SK-N-SH treated with all-trans-retinoic acid at 6 μM for 48 hours (cell line): ENCODE data around the gene CNTLN.

Experiments
- ARNTL ChIP-seq: fragments of 450-650 bp; formaldehyde crosslinking; IDR thresholded peaks from 2 replicates; pipeline ENCODE4 v1.5.0; 2020; ENCODE audit warnings: low read depth, mild to moderate bottlenecking, moderate library complexity, borderline replicate concordance
- BACH2 ChIP-seq: fragments of 250-450 bp; sonication (Bioruptor Pico); IDR thresholded peaks from 2 replicates; pipeline ENCODE4 v1.9.0; 2021; ENCODE audit warnings: mild to moderate bottlenecking, borderline replicate concordance
- POU6F1 ChIP-seq: fragments of 250-450 bp; sonication (Bioruptor Pico); IDR thresholded peaks from 2 replicates; pipeline ENCODE4 v1.8.0; 2021; ENCODE audit warnings: low read depth, mild to moderate bottlenecking, moderate library complexity, borderline replicate concordance
- PPARA ChIP-seq: fragments of 250-450 bp; sonication (Bioruptor Pico); IDR thresholded peaks from 2 replicates; pipeline ENCODE4 v1.5.0; 2020; ENCODE audit warnings: mild to moderate bottlenecking, borderline replicate concordance
- ZFP3 ChIP-seq: fragments of 250-450 bp; sonication (Bioruptor Pico); IDR thresholded peaks from 2 replicates; pipeline ENCODE4 v1.5.0; 2020; ENCODE audit warnings: mild to moderate bottlenecking, moderate library complexity
- ZNF565 ChIP-seq: fragments of 450-650 bp; formaldehyde crosslinking; conservative IDR thresholded peaks from 2 replicates; pipeline ENCODE4 v1.5.0; 2020; ENCODE audit warnings: low read depth, mild to moderate bottlenecking, moderate library complexity
- ZNF70 ChIP-seq: fragments of 450-650 bp; formaldehyde crosslinking; IDR thresholded peaks from 2 replicates; pipeline ENCODE4 v1.5.0; 2020; ENCODE audit warnings: mild to moderate bottlenecking, moderate library complexity
- TF ChIP-seq, protein P1 (sequence below): fragments of 250-450 bp; sonication (Bioruptor Pico); IDR thresholded peaks from 2 replicates; pipeline ENCODE4 v1.5.1; 2020; ENCODE audit warnings: low read depth, mild to moderate bottlenecking, moderate library complexity
- TF ChIP-seq, protein P2 (sequence below): fragments of 250-450 bp; sonication (Bioruptor Pico); IDR thresholded peaks from 2 replicates; pipeline ENCODE4 v1.8.0; 2020; ENCODE audit warnings: mild to moderate bottlenecking, moderate library complexity, borderline replicate concordance
- TF ChIP-seq, protein P3 (sequence below): fragments of 250-450 bp; sonication (Bioruptor Pico); IDR thresholded peaks from 2 replicates; pipeline ENCODE4 v1.5.1; 2021; ENCODE audit warnings: mild to moderate bottlenecking, moderate library complexity

GRCh38 chr9:17315341-17315740 lies 180.5 kb downstream of the CNTLN start:
- TF ChIP-seq, protein P1, sequence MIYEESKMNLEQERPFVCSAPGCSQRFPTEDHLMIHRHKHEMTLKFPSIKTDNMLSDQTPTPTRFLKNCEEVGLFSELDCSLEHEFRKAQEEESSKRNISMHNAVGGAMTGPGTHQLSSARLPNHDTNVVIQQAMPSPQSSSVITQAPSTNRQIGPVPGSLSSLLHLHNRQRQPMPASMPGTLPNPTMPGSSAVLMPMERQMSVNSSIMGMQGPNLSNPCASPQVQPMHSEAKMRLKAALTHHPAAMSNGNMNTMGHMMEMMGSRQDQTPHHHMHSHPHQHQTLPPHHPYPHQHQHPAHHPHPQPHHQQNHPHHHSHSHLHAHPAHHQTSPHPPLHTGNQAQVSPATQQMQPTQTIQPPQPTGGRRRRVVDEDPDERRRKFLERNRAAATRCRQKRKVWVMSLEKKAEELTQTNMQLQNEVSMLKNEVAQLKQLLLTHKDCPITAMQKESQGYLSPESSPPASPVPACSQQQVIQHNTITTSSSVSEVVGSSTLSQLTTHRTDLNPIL (CRISPR knock-in tag): no peak
- TF ChIP-seq PPARA (CRISPR knock-in tag): no peak
- no peak for TF ChIP-seq ZNF70 (CRISPR knock-in tag)
- TF ChIP-seq ARNTL (CRISPR knock-in tag): no peak
- TF ChIP-seq BACH2 (CRISPR knock-in tag): no peak
- TF ChIP-seq, protein P2, sequence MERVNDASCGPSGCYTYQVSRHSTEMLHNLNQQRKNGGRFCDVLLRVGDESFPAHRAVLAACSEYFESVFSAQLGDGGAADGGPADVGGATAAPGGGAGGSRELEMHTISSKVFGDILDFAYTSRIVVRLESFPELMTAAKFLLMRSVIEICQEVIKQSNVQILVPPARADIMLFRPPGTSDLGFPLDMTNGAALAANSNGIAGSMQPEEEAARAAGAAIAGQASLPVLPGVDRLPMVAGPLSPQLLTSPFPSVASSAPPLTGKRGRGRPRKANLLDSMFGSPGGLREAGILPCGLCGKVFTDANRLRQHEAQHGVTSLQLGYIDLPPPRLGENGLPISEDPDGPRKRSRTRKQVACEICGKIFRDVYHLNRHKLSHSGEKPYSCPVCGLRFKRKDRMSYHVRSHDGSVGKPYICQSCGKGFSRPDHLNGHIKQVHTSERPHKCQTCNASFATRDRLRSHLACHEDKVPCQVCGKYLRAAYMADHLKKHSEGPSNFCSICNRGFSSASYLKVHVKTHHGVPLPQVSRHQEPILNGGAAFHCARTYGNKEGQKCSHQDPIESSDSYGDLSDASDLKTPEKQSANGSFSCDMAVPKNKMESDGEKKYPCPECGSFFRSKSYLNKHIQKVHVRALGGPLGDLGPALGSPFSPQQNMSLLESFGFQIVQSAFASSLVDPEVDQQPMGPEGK (CRISPR knock-in tag): no peak
- TF ChIP-seq ZFP3: no peak
- no peak for TF ChIP-seq POU6F1
- TF ChIP-seq, protein P3, sequence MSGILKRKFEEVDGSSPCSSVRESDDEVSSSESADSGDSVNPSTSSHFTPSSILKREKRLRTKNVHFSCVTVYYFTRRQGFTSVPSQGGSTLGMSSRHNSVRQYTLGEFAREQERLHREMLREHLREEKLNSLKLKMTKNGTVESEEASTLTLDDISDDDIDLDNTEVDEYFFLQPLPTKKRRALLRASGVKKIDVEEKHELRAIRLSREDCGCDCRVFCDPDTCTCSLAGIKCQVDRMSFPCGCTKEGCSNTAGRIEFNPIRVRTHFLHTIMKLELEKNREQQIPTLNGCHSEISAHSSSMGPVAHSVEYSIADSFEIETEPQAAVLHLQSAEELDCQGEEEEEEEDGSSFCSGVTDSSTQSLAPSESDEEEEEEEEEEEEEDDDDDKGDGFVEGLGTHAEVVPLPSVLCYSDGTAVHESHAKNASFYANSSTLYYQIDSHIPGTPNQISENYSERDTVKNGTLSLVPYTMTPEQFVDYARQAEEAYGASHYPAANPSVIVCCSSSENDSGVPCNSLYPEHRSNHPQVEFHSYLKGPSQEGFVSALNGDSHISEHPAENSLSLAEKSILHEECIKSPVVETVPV (CRISPR knock-in tag): no peak
- TF ChIP-seq ZNF565 (CRISPR knock-in tag): no peak
